Head of caudate nucleus (tissue), 42 donors: ENCODE data around the gene DCDC2C.

Experiments
- DNase-seq, 42 donors: peaks; one replicate each; pipeline versions ENCODE4 v3.0.0 to v3.0.0-alpha.2; 2020 to 2021; ENCODE audit warnings: mixed read lengths in 7 of 42
- intact Hi-C: fragments of 100-400 bp; cut with DNase I; formaldehyde crosslinking; loops from one replicate; pipeline ENCODE4 v1.15.0; 2022

Gene DCDC2C

DNA sequence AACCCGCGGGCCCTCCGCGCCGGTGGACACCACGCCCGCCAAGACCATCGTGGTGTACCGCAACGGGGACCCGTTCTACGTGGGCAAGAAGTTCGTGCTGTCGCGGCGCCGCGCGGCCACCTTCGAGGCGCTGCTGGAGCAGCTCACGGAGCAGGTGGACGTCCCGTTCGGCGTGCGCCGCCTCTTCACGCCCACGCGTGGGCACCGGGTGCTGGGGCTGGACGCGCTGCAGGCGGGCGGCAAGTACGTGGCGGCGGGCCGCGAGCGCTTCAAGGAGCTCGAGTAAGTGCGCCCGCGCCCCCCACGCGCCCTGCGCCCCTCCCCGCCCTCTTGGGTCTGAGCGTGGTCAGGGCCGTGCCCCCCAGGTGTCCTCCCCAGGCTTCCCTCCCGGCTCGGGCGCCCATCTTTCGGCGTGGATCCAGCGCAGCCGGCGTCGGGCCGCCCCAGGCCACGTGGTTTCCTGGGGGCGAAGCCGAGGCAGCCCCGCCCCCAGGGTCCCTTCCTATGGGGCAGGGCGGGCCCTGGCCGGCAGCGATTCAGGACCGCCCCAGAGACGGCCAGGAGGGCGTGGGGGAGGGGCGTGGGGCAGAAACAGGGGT is 481 bp downstream of the DCDC2C start:
- no peak for DNase-seq
- intact Hi-C loops: no loop called here

DNA sequence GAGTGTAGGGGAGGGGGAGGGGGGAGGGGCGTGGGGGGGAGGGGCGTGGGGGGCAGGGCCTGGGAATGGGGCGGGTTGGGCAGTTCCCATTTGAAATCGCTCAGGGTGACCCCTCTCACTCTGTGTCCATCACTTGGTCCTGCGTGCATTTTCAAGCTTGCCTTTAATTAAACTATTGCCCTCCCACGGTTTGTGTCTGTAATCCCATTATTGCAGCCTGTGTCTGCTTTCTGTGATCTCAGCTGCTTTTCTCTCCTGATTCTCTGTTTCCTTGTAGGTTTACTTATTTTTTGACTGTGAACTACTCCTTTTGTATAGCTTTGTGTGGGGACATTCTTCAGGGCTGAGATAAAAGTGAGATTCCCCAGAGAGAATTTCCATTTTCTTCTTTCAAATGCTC is 1.3 kb downstream of the DCDC2C start:
- DNase-seq: no peak
- intact Hi-C loops: no loop called here

DNA sequence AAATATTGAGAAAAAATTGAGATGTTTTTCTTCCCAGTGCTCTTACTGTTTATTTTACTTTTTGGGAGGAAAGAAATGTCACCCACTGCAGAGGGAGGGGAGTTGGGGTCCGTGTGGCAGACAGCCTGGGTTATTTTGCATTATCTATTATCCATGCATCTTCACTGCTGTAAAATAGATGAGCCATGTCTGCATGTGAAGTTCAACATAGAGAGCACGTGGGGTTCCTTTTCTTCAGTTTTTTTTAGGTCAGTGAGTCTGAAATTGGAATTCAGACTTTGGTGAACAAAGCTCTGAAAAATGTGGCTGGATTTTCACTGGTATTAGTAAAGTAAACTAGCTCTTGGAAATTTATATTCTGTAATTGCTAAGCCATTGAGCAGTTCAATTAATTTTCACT is 2.4 kb downstream of the DCDC2C start:
- intact Hi-C loops: no loop called here
- no peak for DNase-seq

DNA sequence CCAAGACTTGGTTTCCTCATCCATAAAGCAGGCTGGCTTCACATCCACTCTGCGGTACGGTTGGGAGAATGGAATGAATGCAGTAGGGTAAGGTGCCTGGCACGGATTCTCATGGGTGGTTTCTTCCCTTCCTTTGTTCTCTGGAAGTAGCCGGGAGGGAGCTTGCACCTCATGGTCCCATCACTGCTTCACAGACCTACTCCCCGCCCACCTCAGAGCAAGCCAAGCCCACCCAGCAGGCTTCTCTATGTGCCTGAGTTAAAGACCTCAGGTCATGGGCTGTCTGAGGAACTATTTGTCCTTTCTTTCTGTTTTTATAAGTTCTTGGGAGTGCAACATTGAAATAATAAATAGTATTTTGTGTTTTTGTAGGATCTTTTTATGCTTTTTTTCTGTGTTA is 3.5 kb downstream of the DCDC2C start:
- intact Hi-C loops: no loop called here
- DNase-seq: no peak

DNA sequence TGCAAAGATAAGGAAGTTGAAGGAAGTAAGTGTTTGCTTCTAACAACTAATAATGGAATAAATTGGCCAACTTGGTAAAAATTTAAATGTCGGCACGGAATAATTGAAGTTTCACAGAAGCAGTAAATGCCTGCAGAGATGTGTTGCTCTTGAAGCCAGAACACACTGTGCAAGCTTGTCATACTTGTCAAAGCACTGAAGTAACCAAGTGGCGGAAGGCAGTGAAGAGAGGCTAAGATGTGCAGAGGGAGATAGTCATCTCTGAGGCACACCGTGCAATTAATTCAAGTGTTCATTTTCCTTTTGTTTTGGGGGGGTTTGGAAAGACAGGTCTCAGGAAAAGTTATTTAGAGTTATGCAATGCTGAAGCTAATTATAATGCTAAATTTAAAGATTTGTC is 5.2 kb downstream of the DCDC2C start:
- DNase-seq: peak in 13 of 42 donors; percentile 18 to 69 (median 47)
- intact Hi-C loops: no loop called here

DNA sequence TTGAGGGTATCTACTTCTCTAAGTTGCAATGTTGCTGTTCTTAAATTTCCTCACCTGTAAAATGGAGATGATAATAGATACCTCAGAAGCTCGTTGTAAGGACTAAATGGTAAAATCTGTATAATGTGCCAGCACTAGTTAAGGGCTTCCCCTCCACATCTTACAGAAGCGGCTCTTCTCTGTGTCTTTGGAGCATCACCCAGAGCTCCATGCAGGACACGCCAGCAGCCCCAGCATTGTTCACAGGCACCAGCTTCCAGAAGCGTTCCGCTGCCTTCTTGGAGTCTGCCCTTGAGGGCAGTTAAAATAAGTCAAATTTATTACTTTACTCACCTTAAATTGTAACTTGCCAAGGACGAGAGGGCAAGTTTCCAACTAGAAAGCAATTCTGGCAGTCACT is 5.8 kb downstream of the DCDC2C start:
- intact Hi-C loops: no loop called here
- DNase-seq: no peak

DNA sequence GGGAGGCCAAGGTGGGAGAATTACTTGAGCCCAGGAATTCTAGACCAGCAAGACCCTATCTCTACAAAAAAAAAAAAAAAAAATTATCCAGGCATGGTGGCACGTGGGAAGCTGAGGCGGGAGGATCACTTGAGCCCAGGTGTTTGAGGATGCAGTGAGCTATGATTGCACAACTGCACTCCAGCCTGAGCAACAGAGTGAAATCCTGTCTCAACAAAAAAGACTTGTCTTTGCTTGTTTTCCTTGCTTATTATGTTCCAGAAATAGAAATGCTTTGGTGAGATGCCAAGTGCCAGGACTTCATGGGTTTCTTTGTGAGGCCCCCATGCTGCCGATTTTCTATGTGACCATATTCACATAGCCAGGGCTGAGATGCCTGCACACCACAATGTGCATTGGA is 9.0 kb downstream of the DCDC2C start:
- DNase-seq: no peak
- intact Hi-C loops: no loop called here

DNA sequence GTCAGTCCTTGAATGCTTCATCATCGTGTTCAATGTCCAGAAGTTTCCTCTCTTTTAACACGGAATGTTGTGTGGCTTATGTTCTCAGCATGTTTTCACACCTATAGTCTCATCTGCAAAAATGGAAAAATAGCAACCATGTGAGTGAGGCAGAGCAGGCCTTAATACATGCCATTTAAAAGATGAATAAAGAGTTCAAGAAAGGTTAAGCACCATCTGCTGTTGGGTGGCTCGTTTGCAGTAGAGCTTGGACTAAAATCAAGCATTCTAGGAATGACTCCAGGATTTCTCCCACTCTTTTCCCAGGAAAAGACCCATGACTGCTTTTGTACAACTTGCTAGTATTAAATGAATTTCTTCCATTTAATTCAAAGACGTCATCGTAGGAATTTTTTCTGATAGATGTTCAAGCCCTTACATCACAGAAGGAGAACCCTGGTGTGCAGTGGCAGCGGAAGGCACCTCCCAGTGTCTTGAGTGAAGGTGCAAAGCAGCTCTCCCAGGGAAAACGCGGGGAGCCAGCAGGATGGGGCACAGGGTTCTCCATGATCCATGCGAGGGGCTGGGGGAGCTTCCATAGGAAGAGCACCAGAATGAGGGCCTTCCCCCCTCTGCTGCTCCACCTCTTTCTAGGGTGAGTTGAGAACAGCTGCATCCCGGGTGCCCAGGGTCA is 9.6 kb downstream of the DCDC2C start:
- intact Hi-C loops: no loop called here
- no peak for DNase-seq

DNA sequence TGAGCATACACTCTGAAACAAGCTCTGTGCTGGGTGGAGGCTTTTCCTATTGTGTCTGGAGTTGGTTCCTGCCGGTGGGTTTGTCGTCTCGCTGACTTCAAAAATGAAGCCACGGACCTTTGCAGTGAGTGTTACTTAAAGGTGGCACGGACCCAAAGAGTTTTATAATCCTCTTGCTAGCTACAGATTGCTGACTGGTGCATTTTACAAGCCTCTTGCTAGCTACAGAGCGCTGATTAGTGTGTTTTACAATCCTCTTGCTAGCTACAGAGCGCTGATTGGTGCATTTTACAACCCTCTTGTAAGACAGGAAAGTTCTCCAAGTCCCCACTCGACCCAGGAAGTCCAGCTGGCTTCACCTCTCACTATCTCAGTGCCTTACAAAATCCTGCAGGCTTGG is 15.3 kb downstream of the DCDC2C start:
- intact Hi-C loops: no loop called here
- peak in 1 of 42 donors; percentile 8 for DNase-seq

DNA sequence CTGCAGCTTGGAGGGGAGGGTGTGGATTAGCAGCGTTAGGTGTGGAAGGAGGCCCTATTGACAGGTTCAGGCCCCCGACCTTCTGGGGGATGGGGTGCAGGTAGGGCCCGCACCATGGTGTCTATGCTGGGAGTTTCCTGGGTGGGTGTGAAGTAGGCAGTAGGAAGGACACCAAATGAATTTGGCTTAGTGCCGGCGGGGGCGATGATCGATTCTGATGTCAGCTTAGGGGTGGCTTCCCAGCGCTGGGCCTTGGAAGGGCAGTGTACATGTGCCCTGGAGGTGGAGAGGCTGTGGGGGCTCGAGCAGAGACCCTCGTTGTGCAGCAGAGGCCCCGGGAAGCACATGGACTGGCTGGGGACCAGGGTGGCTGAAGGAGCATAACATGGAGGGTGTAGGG is 21.6 kb downstream of the DCDC2C start:
- DNase-seq: no peak

DNA sequence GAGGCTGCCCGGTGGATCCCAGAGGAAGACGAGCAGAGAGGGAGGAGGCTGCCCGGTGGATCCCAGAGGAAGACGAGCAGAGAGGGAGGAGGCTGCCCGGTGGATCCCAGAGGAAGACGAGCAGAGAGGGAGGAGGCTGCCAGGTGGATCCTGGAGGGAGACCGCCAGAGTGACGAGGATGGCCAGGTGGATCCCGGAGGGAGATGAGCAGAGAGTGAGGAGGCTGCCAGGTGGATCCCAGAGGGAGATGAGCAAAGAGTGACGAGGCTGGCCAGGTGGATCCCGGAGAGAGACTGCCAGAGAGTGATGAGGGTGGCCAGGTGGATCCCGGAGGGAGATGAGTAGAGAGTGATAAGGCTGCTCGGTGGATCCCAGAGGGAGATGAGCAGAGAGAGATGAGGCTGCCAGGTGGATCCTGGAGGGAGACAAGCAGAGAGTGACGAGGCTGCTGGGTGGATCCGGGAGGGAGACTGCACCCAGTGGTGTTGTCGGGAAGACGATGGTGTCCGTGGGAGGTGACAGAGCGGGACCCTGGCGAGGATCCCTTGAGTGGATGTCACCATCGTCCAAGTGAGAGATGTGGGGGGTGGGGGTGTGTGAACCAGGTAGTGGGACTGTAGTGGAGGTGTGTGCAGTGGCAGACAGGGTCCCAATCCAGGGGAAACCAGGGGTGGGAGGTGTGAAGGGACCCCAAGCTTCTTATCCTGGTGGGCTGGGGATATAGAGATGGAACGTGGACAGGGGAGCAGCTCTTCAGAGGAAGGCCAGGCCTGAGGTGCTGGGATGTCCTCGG is 22.3 kb downstream of the DCDC2C start:
- DNase-seq: no peak
- intact Hi-C loops: no loop called here

More for the DNA sequence above, 21.6 kb downstream of the DCDC2C start:
- intact Hi-C loops: no loop called here

DNA sequence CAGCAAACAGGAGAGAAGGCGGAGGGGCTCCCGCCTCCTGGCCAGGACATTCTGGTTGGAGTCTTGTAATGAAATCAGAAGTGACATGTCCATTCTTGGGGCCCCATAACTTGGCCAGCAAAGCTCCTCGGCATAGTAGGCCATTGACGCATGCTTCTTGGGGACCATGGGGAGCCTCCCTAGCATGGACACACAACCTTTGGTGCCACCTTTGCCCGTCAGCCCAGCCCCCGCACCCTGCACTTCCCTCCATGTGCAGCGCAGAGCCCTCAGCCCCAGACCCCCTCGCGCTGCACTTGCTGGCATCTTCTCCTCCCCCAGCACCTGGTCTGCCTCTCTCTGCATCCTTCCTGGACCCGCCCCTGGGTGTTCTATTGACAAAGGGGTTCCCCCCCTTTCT is 23.1 kb downstream of the DCDC2C start:
- no peak for DNase-seq
- intact Hi-C loops: no loop called here

DNA sequence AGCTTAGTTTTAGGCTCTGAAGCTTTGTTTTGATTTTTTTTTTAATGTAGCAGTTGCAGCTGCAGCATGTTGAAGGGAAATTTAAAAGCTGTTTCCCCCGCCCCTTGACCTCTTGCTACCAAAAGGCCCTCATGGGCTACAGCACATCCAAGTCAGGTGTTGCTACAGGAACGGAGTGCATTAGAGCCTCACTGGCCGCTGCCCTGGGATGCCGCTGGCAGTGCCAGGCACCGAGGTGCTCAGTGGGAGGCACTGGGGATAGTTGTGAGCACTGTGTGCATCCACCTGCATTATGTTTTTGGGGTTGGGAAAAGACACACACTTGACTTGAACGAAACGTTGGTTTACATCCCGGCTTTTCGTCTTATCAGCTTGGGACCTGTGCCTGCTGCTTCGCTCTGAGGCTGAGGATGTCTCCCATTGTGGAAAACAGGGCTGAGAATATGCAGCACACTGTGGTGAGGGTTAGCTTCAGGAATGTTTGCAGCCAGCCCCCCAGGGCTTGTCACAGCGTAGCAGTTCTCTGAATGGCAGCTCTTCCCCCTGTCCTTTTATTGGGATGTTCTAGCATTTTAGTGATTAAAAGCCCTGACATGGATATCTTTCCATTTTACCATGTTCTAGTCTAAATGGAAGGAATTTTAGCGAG is 24.1 kb downstream of the DCDC2C start:
- no peak for DNase-seq
- intact Hi-C loops: no loop called here

DNA sequence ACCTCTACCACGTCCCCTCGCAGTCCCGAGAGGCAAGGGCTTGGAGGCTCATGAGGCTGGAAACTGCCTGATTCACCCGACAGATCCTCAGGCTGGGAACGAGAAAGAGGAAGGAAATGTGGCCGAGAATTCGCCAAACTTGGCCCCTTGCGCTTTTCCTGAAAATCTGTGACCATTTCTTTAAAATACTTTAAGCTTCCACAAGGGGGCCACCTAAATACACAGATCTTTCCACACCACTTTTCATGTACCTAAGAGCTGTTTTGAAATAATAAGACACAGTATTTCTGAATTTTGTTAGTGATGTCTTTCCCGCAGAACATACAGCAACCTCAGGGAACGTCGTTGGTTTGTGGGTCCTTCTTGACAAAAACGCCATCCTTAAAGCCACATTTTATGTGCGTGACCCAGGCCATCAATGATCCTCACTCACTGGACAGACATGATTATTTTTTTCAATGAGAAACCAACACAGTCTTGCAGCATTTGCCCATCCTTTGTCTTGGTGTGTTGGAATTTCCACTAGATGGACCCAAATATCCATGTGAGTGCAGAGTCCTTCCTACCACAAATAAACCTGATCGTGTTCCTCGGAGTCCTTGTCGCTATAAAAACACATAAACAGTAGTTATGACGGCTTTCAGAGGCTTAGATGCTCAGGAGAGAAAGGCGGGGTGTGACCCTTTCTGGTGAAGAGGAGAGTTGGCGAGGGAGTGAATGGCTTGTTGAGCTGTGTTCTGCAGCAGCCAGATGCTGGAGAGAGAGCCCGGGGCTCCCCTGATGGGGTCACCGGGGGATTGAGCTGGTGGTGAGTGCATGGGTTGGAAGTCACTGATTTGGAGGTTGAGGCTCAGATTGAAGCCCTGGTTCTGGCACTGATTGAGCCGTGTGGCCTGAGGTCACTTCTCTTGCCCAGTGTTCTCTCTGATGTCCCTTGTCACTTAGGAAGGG is 25.0 kb downstream of the DCDC2C start:
- DNase-seq: peak in 2 of 42 donors; percentile 38
- intact Hi-C loops: no loop called here

DNA sequence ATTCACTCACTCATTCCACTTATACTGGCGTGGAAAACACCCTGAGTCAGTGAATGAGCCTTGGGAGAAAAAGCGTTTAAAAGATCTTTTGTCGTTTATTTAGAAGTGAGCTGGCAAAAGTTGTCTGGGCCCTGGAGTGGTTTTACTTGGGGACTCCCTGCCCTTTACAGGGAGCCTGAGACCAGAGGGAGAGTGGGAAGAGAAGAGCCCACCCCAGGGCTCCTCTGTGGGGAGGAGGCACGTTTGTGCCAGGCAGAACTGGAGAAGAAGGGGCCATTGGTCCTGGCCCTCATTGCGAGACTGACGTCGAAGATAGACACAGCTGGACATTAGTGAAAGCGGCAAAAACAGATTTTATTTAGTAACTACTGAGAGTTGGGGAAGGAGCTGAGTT is 25.7 kb downstream of the DCDC2C start:
- intact Hi-C loops: no loop called here

DNA sequence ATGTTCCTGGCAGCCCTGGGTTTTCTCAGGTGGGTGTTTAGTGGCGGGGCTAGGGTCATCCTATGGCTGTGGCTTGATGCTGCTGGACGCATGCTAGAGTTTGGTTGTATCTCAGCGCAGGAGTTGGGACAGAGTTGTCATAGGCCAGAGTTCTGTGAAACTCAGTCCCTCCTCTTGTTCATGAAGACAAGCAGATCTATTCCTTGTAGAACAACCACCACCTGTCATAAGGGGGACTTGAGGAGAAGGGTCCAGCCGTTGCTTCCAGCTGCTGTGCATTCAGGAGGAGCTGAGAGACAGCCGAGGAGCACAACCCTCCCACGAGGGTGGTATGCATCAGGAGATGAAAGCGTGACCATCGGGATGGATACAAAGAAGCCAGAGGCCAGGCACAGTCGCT is 26.4 kb downstream of the DCDC2C start:
- intact Hi-C loops: no loop called here
- DNase-seq: no peak

More for the DNA sequence above, 25.7 kb downstream of the DCDC2C start:
- DNase-seq: no peak

DNA sequence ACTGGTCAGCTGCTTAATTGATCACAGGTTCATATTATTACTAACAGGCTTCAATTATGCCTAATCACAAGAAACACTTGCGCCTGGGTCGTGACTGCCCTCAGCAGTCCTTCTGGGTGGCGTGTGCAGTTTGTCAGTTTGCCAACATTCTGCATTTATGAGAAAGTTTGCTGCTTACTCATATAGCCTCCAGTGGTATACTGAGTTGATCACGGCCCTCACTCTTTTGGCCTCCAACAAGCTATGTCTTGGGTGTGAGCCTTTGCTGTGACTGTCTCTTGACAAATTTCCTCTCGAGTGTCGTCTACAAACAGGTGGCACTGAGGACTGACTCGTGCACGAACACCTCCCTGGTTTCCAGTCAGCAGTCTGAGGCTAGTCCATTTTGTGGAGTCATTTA is 27.3 kb downstream of the DCDC2C start:
- intact Hi-C loops: no loop called here
- no peak for DNase-seq

DNA sequence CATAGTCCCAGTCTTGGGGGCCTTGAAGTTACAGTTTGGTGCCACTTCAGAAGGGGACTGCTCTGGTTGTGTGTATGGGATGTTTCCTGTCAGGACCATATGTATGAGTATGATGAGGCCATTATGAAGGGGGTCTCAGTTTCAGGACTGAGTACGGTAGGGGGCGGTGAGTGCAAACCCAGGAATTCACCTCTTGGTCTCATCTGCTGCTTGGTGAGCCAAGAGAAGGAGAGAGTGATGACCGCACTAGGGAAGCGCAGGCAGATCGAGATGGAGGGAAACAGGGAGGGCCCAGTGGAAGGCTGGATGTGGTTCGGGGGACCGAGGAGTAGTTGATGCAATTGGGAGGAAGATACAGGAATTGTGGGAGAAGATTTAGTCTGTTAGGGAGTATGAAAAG is 28.5 kb downstream of the DCDC2C start:
- DNase-seq: no peak
- intact Hi-C loops: no loop called here

DNA sequence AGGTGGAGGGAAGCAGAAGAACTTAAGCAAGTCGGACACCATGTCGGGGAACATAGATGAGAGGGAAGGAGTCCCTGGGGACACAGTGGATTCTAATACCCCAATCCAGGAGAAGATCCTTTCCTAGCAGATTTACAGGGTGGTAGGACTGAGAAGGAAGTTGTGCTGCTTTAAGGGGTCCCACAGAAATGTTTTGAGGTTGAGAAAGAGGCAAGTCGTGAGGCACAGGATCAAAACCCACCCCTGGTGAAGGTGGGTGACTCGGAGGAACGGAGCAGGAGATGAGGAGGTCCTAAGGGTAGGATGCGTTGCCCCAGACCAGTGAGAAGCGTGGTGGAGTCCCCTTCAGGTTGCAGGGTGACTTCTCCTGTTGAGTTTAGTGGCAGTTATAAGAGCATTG is 32.7 kb downstream of the DCDC2C start:
- intact Hi-C loops: no loop called here
- DNase-seq: no peak
